Measurements from ENCODE around the gene TWF2. TPM values are rescaled to one million over a fixed set of nuclear protein-coding genes. Genes with fewer than 3 reads are reported as not detected.
"Not testable (repeated sequence)": the region's sequence is repeated elsewhere in the genome, so short reads cannot be mapped to it uniquely, and the experiment has no call there.

The TWF2 gene
- total RNA-seq, result 26.6 to 30.6 TPM (median 28.7 TPM) in 3 replicates

DNA sequence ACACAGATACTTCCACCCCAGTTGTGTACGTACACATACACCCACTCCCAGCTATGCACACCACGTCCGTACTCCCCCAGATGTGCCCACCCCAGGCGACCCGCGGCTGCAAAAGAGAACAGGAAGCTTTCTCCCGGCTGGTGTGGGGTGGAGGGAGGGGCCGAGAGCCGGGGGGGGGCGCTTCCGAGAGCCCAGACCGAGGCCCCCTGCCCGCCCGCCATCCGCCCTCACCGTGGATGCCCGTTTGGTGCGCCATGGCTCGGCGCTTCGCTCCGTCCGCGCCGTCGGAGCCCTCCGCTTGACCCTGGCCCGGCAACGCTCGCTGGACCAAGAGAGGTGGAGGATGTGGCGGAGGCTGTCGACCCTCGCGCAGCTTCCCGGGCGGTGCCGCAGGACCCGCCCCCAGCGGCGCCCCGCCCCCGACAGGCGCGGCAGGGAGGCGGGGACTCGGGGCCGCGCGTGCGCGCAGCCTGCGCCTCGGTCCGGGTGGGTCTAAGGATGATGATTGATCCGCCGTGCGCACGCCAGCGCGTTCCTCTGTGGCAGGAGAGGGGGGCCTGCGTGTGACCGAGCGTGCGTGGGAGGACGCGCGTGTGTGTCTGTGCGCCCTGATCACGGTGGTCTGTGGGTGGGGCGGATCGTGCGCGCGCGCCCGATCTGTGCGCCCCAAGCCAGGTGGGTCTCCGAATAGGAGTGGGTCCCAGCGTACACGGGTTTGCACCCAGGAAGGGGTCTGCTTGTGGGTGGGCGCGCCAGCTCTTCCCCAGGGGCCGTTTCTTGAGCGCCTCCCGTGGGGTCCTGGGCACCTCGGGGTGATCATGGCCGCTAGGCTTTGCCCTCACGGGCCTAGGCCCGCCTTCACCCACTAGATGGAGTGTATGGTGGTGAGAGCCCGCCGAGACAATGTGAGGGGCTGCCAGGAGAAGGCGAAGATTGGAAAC is at the start of gene TWF2:
Gene TWF2 (minus strand): TSS at position 398 of the 941 bp plus-strand sequence. CDS start 142 bp downstream, at position 256.
- TF ChIP-seq, protein P1, sequence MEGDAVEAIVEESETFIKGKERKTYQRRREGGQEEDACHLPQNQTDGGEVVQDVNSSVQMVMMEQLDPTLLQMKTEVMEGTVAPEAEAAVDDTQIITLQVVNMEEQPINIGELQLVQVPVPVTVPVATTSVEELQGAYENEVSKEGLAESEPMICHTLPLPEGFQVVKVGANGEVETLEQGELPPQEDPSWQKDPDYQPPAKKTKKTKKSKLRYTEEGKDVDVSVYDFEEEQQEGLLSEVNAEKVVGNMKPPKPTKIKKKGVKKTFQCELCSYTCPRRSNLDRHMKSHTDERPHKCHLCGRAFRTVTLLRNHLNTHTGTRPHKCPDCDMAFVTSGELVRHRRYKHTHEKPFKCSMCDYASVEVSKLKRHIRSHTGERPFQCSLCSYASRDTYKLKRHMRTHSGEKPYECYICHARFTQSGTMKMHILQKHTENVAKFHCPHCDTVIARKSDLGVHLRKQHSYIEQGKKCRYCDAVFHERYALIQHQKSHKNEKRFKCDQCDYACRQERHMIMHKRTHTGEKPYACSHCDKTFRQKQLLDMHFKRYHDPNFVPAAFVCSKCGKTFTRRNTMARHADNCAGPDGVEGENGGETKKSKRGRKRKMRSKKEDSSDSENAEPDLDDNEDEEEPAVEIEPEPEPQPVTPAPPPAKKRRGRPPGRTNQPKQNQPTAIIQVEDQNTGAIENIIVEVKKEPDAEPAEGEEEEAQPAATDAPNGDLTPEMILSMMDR (IDR thresholded peaks at IDR 0.05; ENCODE audit: unreplicated experiment), result no peak
- Mint-ChIP-seq H3K36me3 (no peaks in the 10 kb centered on the region), H3K4me3 (peak within 1 kb of the TSS; percentile 93), H3K27ac (peak within 1 kb of the TSS; percentile 79), H3K9me3 (no peaks in the 10 kb centered on the region), H3K4me1 (peaks cover 16% of the 10 kb centered on the region), H3K27me3 (ENCODE audit: low read depth) (no peaks in the 10 kb centered on the region)
- peak; percentile 72 to 85 for DNase-seq (ENCODE audit: low spot score in 2 of 2, unreplicated experiment in 2 of 2)

DNA sequence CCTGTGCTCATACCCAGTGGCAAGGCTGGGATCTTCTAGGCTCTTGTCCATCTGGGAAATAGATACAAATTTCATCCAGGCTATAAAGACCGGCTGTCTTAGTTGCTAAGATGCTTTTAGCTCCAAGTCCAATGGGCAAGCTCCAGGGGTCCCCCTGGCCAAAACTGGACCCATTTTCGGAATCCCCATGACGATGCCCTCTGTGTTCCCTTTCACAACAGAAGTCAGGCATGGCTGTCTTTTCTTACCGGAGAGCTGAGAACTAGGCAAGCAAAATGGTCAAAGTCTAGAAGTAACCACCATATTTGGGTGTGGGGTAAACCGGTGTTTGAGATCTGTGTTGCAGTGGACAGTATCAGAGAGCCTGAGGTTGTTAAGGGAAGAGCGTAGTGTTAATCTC is 49.7 kb upstream of the TWF2 start:
- no peak for DNase-seq (ENCODE audit: low spot score in 2 of 2, unreplicated experiment in 2 of 2)
- Mint-ChIP-seq H3K4me1 (peaks cover 8% of the 10 kb centered on the region), H3K36me3 (no peaks in the 10 kb centered on the region), H3K27ac (peak overlapping the region; percentile 100), H3K27me3 (ENCODE audit: low read depth) (no peaks in the 10 kb centered on the region), H3K4me3 (peak overlapping the region; percentile 99), H3K9me3 (no peaks in the 10 kb centered on the region)
- TF ChIP-seq, protein P1 (IDR thresholded peaks at IDR 0.05; ENCODE audit: unreplicated experiment), result no peak

DNA sequence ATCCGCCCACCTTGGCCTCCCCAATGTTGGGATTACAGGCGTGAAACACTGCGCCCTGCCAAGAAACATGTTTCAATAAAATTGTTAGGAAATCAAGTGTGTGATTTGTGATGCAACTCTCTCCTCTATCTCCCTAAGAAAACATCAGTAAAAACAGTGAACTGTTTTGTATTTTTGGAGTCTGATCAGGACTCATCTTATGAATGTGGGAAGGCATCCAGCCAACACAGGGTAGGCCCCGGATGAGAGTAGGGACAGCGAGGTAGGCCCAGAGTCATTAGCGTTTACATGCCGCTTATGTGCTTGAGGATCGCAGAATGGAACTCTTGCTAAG is 47.8 kb upstream of the TWF2 start:
- Mint-ChIP-seq H3K27ac (peak overlapping the region; percentile 100), H3K27me3 (ENCODE audit: low read depth) (no peaks in the 10 kb centered on the region), H3K36me3 (no peaks in the 10 kb centered on the region), H3K4me1 (peaks cover 24% of the 10 kb centered on the region), H3K4me3 (peak overlapping the region; percentile 99), H3K9me3 (no peaks in the 10 kb centered on the region)
- TF ChIP-seq, protein P1 (IDR thresholded peaks at IDR 0.05; ENCODE audit: unreplicated experiment), result no peak
- no peak for DNase-seq (ENCODE audit: low spot score in 2 of 2, unreplicated experiment in 2 of 2)

DNA sequence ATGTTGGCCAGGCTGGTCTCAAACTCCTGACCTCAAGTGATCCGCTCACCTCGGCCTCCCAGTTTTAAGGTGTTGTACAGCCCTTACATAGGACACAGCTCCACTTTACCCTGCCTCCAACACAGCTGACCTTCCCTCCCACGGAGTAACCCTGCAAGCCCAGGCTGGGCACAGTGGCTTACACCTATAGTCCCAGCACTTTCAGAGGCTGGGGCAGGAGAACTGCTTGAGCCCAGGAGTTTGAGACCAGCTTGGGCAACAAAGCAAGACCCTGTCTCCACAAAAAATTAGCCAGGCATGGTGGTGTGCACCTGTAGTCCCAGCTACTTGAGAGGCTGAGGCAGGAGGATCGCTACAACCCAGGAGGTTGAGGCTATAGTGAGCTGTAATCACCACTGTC is 45.1 kb upstream of the TWF2 start:
- peaks cover 41% of the 10 kb centered on the region for H3K4me1 Mint-ChIP-seq
- not testable (repeated sequence) for H3K4me3 Mint-ChIP-seq; H3K36me3 Mint-ChIP-seq; H3K27me3 Mint-ChIP-seq (ENCODE audit: low read depth); H3K9me3 Mint-ChIP-seq; DNase-seq (ENCODE audit: low spot score in 2 of 2, unreplicated experiment in 2 of 2); H3K27ac Mint-ChIP-seq

DNA sequence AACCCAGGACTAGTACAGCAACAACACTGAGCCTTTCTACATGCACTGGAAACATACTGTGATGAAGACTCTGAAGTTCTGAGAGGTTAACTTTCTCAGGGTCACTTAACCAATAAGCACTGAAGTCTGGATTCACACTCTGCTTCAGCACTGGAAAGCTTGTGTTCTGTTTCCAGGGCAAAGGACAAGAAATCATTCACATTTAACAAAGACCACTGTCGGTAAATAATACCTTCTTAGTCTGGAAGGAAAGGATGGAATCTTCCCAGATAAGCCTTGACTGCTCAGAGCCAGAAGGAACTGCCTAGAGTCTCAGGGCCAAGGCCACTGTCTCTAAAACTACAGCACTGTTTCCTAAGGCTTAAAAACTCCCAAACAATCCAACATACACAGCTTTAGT is 44.3 kb upstream of the TWF2 start:
- DNase-seq (ENCODE audit: low spot score in 2 of 2, unreplicated experiment in 2 of 2), result no peak
- Mint-ChIP-seq H3K4me3 (no peak overlapping the region), H3K36me3 (no peaks in the 10 kb centered on the region), H3K27ac (peak overlapping the region; percentile 87), H3K27me3 (ENCODE audit: low read depth) (no peaks in the 10 kb centered on the region), H3K4me1 (peaks cover 45% of the 10 kb centered on the region), H3K9me3 (no peaks in the 10 kb centered on the region)
- TF ChIP-seq, protein P1 (IDR thresholded peaks at IDR 0.05; ENCODE audit: unreplicated experiment), result no peak

DNA sequence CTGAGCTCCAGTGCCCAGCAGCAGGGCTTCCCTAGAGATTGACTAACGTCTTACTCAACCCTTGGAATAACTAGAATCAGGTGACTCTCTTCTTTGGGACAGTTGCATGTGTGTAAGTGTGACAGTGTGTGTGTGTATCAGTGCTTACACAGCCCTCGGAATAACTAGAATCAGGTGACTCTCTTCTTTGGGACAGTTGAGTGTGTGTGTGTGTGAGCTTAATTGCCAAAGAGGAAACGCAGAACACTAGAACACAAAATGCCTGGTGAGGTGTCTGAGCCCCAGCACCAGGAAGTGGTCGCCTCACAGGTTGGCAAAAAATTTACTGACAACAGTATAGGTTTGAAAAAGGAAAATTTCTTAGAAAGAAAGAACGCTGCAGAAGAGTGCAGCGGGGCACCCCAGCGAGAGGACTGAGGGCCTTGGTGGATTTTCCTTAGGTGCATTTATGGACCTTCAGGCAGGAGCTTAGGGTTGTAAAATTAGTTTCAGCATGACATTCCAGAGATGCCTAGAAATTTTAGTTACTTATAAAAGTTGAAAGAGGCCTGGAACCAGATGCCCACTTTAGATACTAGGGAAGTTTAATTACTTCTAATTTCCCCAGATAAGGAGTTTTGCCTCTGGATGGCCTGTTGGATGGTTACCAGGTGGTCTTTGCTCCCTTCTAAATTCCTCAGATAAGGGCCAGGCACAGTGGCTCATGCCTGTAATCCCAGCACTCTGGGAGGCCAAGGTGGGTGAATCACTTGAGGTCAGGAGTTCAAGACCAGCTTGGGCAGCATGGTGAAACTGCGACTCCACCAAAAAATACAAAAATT is 43.2 kb upstream of the TWF2 start:
- no peaks in the 10 kb centered on the region for H3K9me3 Mint-ChIP-seq
- DNase-seq (ENCODE audit: low spot score in 2 of 2, unreplicated experiment in 2 of 2), result no peak
- H3K36me3 Mint-ChIP-seq, result no peaks in the 10 kb centered on the region
- peaks cover 46% of the 10 kb centered on the region for H3K4me1 Mint-ChIP-seq
- H3K4me3 Mint-ChIP-seq, result no peak overlapping the region
- H3K27ac Mint-ChIP-seq, result peak overlapping the region; percentile 93
- H3K27me3 Mint-ChIP-seq (ENCODE audit: low read depth), result no peaks in the 10 kb centered on the region
- TF ChIP-seq, protein P1 (IDR thresholded peaks at IDR 0.05; ENCODE audit: unreplicated experiment), result no peak
